Measurements from ENCODE around the gene HEATR9.

HEATR9 gene

DNA sequence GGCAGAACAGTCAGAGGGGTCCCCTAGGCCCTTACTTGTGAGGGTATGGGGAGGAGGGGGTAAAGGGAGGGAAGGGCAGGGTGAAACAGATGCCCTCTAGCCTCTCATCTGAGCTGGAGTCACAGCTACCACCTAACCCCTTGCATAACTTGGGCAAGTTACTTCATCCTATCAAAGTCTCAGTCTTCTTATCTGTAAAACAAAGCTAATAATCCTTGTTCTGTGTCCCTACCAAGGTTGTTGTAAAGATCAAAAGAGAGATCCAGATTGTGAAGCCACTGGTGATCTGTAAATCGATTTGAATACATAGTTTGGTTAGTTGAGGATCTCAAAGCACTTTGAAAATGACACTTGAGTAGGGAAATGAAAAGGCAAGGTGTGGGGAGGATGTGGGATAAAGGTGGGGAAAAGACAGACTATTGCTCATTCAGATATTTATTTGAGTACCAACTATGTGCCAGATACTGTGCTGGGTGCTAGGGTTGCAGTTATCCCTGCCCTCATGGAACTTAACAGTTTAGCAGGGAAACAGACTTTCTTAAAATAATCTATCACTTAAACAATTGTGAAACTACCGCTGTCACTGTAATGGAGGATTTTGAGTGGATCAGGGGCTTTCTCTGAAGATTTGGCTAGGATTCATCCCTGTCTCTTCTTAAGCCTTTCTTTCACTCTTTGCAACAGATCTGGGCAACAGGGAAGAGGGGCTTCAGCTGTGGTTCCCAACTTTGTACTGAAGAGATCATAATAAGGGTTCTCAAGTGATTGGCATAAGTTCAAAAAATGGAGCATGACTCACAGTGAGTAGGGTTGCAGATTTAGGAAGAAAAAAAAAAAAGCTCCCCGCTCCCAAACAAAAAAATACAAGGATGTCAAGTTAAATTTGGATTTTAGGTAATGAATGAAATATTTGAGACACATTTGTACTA is 3.0 kb downstream of the HEATR9 start:
- no peak overlapping the region for H2BK12ac ChIP-seq (ENCODE audit: low read length in 2 of 2)
- H3K14ac ChIP-seq (ENCODE audit: low read length in 2 of 2), result no peak overlapping the region
- no peaks in the 10 kb centered on the region for H3K9me3 ChIP-seq (ENCODE audit: control insufficient read depth, low read length)
- no peak overlapping the region for H2AFZ ChIP-seq (ENCODE audit: low read depth, low read length)
- H3K18ac ChIP-seq (ENCODE audit: low read depth in 1 of 2, low read length in 2 of 2), result no peak overlapping the region
- no peak overlapping the region for H4K91ac ChIP-seq (ENCODE audit: low read length)
- no peak overlapping the region for H4K8ac ChIP-seq (ENCODE audit: low read length)
- H3K36me3 ChIP-seq (ENCODE audit: control insufficient read depth in 1 of 2, insufficient read depth in 2 of 2, low read depth in 1 of 2, low read length in 2 of 2), result peaks cover 0 to 10% of the 10 kb centered on the region in 2 experiments
- no peak overlapping the region for H3K4me2 ChIP-seq (ENCODE audit: low read length, poor library complexity, severe bottlenecking)
- no peaks in the 10 kb centered on the region for H3K4me1 ChIP-seq (ENCODE audit: control insufficient read depth, insufficient read depth, low read depth, low read length)
- no peak overlapping the region for H2BK120ac ChIP-seq (ENCODE audit: low read depth, low read length)
- no peaks in the 10 kb centered on the region for H3K79me1 ChIP-seq (replicated peaks; ENCODE audit: low read length, poor library complexity, severe bottlenecking)
- H3K4ac ChIP-seq (ENCODE audit: low read depth in 1 of 2, low read length in 2 of 2), result no peak overlapping the region
- H2BK5ac ChIP-seq (ENCODE audit: low read depth, low read length, poor library complexity, severe bottlenecking), result no peak overlapping the region
- H2BK15ac ChIP-seq (ENCODE audit: low read depth, poor library complexity, severe bottlenecking), result no peak overlapping the region
- H3K9ac ChIP-seq (ENCODE audit: low read length), result peak overlapping the region; percentile 40
- no peaks in the 10 kb centered on the region for H3K27me3 ChIP-seq (ENCODE audit: control insufficient read depth in 1 of 2, insufficient read depth in 1 of 2, low read length in 2 of 2)
- no peak overlapping the region for H2AK5ac ChIP-seq (ENCODE audit: low read length, severe bottlenecking)
- H3K4me3 ChIP-seq (ENCODE audit: insufficient read depth in 1 of 2, low read depth in 1 of 2, low read length in 2 of 2), result no peak overlapping the region
- peak; percentile 40 for DNase-seq
- H3K23ac ChIP-seq (ENCODE audit: low read length in 2 of 2), result no peak overlapping the region
- no peak overlapping the region for H3K27ac ChIP-seq (ENCODE audit: low read length, poor library complexity, severe bottlenecking)
- 80% methylated on average over 1 of the region's 3 CpGs for WGBS

DNA sequence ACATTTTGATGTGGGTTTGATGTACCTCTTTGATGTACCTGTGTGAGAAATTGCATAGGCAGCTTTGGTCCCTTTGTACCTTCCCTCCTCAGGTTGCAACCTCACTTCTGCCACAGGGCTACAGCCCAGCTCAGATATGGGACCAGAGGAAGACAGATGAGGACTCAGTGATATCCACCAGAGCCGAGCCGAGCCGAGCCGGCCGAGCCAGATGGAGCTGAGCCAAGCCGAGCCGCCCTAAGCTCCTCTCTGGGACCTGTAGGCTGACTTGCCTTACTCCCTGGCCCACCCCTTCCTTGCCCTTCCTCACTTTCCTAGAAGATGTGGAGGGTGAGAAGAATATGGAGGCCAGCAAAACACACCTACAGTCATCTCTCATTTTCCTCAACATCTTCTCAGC is 3.8 kb downstream of the HEATR9 start:
- Histone ChIP-seq H4K8ac (ENCODE audit: low read length) (no peak overlapping the region), H3K4me2 (ENCODE audit: low read length, poor library complexity, severe bottlenecking) (no peak overlapping the region), H2BK15ac (ENCODE audit: low read depth, poor library complexity, severe bottlenecking) (no peak overlapping the region), H3K4ac (ENCODE audit: low read depth in 1 of 2, low read length in 2 of 2) (no peak overlapping the region), H2BK12ac (ENCODE audit: low read length in 2 of 2) (no peak overlapping the region), H3K79me1 (replicated peaks; ENCODE audit: low read length, poor library complexity, severe bottlenecking) (no peaks in the 10 kb centered on the region), H3K23ac (ENCODE audit: low read length in 2 of 2) (no peak overlapping the region), H3K4me3 (ENCODE audit: insufficient read depth in 1 of 2, low read depth in 1 of 2, low read length in 2 of 2) (no peak overlapping the region), H2BK5ac (ENCODE audit: low read depth, low read length, poor library complexity, severe bottlenecking) (no peak overlapping the region), H3K18ac (ENCODE audit: low read depth in 1 of 2, low read length in 2 of 2) (no peak overlapping the region), H2BK120ac (ENCODE audit: low read depth, low read length) (no peak overlapping the region), H3K14ac (ENCODE audit: low read length in 2 of 2) (no peak overlapping the region), H4K91ac (ENCODE audit: low read length) (no peak overlapping the region), H3K9me3 (ENCODE audit: control insufficient read depth, low read length) (no peaks in the 10 kb centered on the region), H3K4me1 (ENCODE audit: control insufficient read depth, insufficient read depth, low read depth, low read length) (no peaks in the 10 kb centered on the region), H3K36me3 (ENCODE audit: control insufficient read depth in 1 of 2, insufficient read depth in 2 of 2, low read depth in 1 of 2, low read length in 2 of 2) (peaks cover 0 to 10% of the 10 kb centered on the region in 2 experiments), H3K27ac (ENCODE audit: low read length, poor library complexity, severe bottlenecking) (no peak overlapping the region), H2AFZ (ENCODE audit: low read depth, low read length) (no peak overlapping the region), H2AK5ac (ENCODE audit: low read length, severe bottlenecking) (no peak overlapping the region), H3K27me3 (ENCODE audit: control insufficient read depth in 1 of 2, insufficient read depth in 1 of 2, low read length in 2 of 2) (no peaks in the 10 kb centered on the region), H3K9ac (ENCODE audit: low read length) (no peak overlapping the region)
- WGBS, result 98% methylated on average over 5 of the region's 7 CpGs
- DNase-seq, result no peak

DNA sequence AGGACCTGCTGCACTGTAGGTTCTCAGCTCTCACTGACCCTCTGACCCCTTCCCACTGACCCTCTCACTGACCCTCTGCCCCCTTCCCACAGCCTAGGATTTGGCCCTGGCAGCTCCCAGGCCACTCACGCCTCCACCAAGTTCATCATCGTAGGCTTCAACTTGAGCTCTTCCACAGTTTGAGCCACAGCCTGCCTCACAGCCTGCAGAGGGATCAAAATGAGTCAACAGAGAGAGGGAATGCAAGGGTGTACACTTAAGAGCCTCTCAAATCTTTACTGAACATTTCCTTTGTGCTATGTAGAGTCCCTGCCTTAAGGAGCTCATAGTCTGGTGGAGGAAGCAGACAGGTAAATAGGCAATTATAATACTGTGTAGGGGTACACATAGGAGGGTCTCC is 12.1 kb downstream of the HEATR9 start:
- no peak overlapping the region for H3K27ac ChIP-seq (ENCODE audit: low read length, poor library complexity, severe bottlenecking)
- H3K27me3 ChIP-seq (ENCODE audit: control insufficient read depth in 1 of 2, insufficient read depth in 1 of 2, low read length in 2 of 2), result no peaks in the 10 kb centered on the region
- H2AFZ ChIP-seq (ENCODE audit: low read depth, low read length), result no peak overlapping the region
- 100% methylated on average over 2 of the region's 2 CpGs for WGBS
- no peak overlapping the region for H3K4ac ChIP-seq (ENCODE audit: low read depth in 1 of 2, low read length in 2 of 2)
- no peak overlapping the region for H2BK5ac ChIP-seq (ENCODE audit: low read depth, low read length, poor library complexity, severe bottlenecking)
- no peak overlapping the region for H3K23ac ChIP-seq (ENCODE audit: low read length in 2 of 2)
- H2AK5ac ChIP-seq (ENCODE audit: low read length, severe bottlenecking), result no peak overlapping the region
- no peak overlapping the region for H3K9ac ChIP-seq (ENCODE audit: low read length)
- no peak overlapping the region for H2BK12ac ChIP-seq (ENCODE audit: low read length in 2 of 2)
- H4K91ac ChIP-seq (ENCODE audit: low read length), result no peak overlapping the region
- H4K8ac ChIP-seq (ENCODE audit: low read length), result no peak overlapping the region
- no peak overlapping the region for H3K4me2 ChIP-seq (ENCODE audit: low read length, poor library complexity, severe bottlenecking)
- H3K4me1 ChIP-seq (ENCODE audit: control insufficient read depth, insufficient read depth, low read depth, low read length), result no peaks in the 10 kb centered on the region
- DNase-seq, result no peak
- no peak overlapping the region for H3K18ac ChIP-seq (ENCODE audit: low read depth in 1 of 2, low read length in 2 of 2)
- peaks cover 3% of the 10 kb centered on the region for H3K79me1 ChIP-seq (replicated peaks; ENCODE audit: low read length, poor library complexity, severe bottlenecking)
- no peaks in the 10 kb centered on the region for H3K9me3 ChIP-seq (ENCODE audit: control insufficient read depth, low read length)
- no peak overlapping the region for H3K4me3 ChIP-seq (ENCODE audit: insufficient read depth in 1 of 2, low read depth in 1 of 2, low read length in 2 of 2)
- H2BK15ac ChIP-seq (ENCODE audit: low read depth, poor library complexity, severe bottlenecking), result no peak overlapping the region
- peaks cover 15 to 33% of the 10 kb centered on the region in 2 experiments for H3K36me3 ChIP-seq (ENCODE audit: control insufficient read depth in 1 of 2, insufficient read depth in 2 of 2, low read depth in 1 of 2, low read length in 2 of 2)
- H3K14ac ChIP-seq (ENCODE audit: low read length in 2 of 2), result no peak overlapping the region
- no peak overlapping the region for H2BK120ac ChIP-seq (ENCODE audit: low read depth, low read length)

DNA sequence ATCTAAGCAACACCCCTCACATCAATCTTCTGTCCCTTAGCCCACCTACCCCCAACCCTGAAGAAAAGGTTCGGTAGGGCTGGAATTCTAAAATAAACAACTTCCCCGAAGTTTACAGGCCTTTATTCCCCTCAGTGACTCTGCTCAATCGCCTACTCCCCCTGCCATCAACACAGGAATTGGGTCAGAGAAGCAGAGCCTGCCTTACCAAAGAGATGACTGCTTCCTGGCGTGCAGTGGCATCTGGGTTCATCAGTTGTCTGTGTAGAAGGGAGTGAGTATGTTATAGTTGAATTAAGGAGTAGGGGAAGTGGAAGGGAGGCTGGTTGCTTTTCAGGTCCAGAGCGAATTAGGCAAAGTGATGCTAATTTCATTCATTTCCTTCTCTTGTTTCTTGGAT is 12.7 kb downstream of the HEATR9 start:
- H3K79me1 ChIP-seq (replicated peaks; ENCODE audit: low read length, poor library complexity, severe bottlenecking), result peaks cover 3% of the 10 kb centered on the region
- H2BK5ac ChIP-seq (ENCODE audit: low read depth, low read length, poor library complexity, severe bottlenecking), result no peak overlapping the region
- H3K9me3 ChIP-seq (ENCODE audit: control insufficient read depth, low read length), result no peaks in the 10 kb centered on the region
- H3K4ac ChIP-seq (ENCODE audit: low read depth in 1 of 2, low read length in 2 of 2), result no peak overlapping the region
- H4K8ac ChIP-seq (ENCODE audit: low read length), result no peak overlapping the region
- no peak overlapping the region for H3K27ac ChIP-seq (ENCODE audit: low read length, poor library complexity, severe bottlenecking)
- H3K4me2 ChIP-seq (ENCODE audit: low read length, poor library complexity, severe bottlenecking), result no peak overlapping the region
- no peak overlapping the region for H3K4me3 ChIP-seq (ENCODE audit: insufficient read depth in 1 of 2, low read depth in 1 of 2, low read length in 2 of 2)
- DNase-seq, result no peak
- no peaks in the 10 kb centered on the region for H3K27me3 ChIP-seq (ENCODE audit: control insufficient read depth in 1 of 2, insufficient read depth in 1 of 2, low read length in 2 of 2)
- no peak overlapping the region for H3K14ac ChIP-seq (ENCODE audit: low read length in 2 of 2)
- no peak overlapping the region for H3K23ac ChIP-seq (ENCODE audit: low read length in 2 of 2)
- H3K9ac ChIP-seq (ENCODE audit: low read length), result no peak overlapping the region
- H2BK12ac ChIP-seq (ENCODE audit: low read length in 2 of 2), result no peak overlapping the region
- peaks cover 15 to 38% of the 10 kb centered on the region in 2 experiments for H3K36me3 ChIP-seq (ENCODE audit: control insufficient read depth in 1 of 2, insufficient read depth in 2 of 2, low read depth in 1 of 2, low read length in 2 of 2)
- no peak overlapping the region for H2AK5ac ChIP-seq (ENCODE audit: low read length, severe bottlenecking)
- WGBS, result 76% methylated on average over 5 of the region's 5 CpGs
- no peak overlapping the region for H2BK120ac ChIP-seq (ENCODE audit: low read depth, low read length)
- H2BK15ac ChIP-seq (ENCODE audit: low read depth, poor library complexity, severe bottlenecking), result no peak overlapping the region
- H3K18ac ChIP-seq (ENCODE audit: low read depth in 1 of 2, low read length in 2 of 2), result no peak overlapping the region
- no peak overlapping the region for H4K91ac ChIP-seq (ENCODE audit: low read length)
- H2AFZ ChIP-seq (ENCODE audit: low read depth, low read length), result no peak overlapping the region
- no peaks in the 10 kb centered on the region for H3K4me1 ChIP-seq (ENCODE audit: control insufficient read depth, insufficient read depth, low read depth, low read length)

All from mesenchymal stem cell (in vitro differentiated cells and primary cell).